Left lung (tissue), 10 donors: ENCODE results near the gene MAN1A1. TPM values are rescaled to one million over a fixed set of nuclear protein-coding genes. Genes with fewer than 3 reads are reported as not detected.
A peak's percentile ranks its signal among the peaks of the same experiment; 100 is the strongest.

Source experiments
- ATAC-seq: fragments of 200-7000 bp; cut with Tn5 transposase; one replicate; pipeline ENCODE4 v1.9.1; 2020; ENCODE audit warnings: moderate library complexity
- DNase-seq, 4 donors: peaks; one replicate each; pipeline ENCODE4 v3.0.0-alpha.2; 2013 to 2020
- H3K27ac ChIP-seq, 2 donors: fragments of 200-600 bp; sonication (generic) in 1 of 2; one replicate each; pipeline versions ENCODE4 v1.5.0 to v1.8.0; 2020 to 2021
- H3K27me3 ChIP-seq, 2 donors: fragments of 200-600 bp; sonication (generic) in 1 of 2; one replicate each; pipeline versions ENCODE4 v1.5.0 to v1.8.0; 2020 to 2021
- H3K36me3 ChIP-seq, 2 donors: fragments of 200-600 bp; sonication (generic) in 1 of 2; one replicate each; pipeline versions ENCODE4 v1.5.0 to v1.8.0; 2020 to 2021
- H3K4me1 ChIP-seq, 2 donors: fragments of 200-600 bp; one replicate each; pipeline ENCODE4 v1.8.0; 2021
- H3K4me3 ChIP-seq, 2 donors: fragments of 200-600 bp; sonication (generic) in 1 of 2; one replicate each; pipeline versions ENCODE4 v1.5.0 to v1.8.0; 2020 to 2021; ENCODE audit warnings: mild to moderate bottlenecking in 1 of 2
- H3K9me3 ChIP-seq, 2 donors: fragments of 200-600 bp; sonication (generic) in 1 of 2; one replicate each; pipeline versions ENCODE4 v1.5.0 to v1.8.0; 2020 to 2021
- intact Hi-C, 2 donors: fragments of 100-400 bp; cut with DNase I; formaldehyde crosslinking; loops; one replicate each; pipeline versions ENCODE4 v1.11.2 to v1.14.2; 2022
- polyA plus RNA-seq, 6 donors: library from polyadenylated mRNA; unstranded; fragments of 120-200 nt; gene quantifications; one replicate each; pipeline ENCODE4 v1.2.1, GENCODE V29; 2013; ENCODE audit not compliant: insufficient read length in 6 of 6
- total RNA-seq, 2 donors: library from RNA; stranded (reverse); fragmentation: NEBNext Ultra II Directional; extraction: Animal tissue kit (Norgen Biotek cat#: 25700); gene quantifications; one replicate each; pipeline ENCODE4 v1.2.1, GENCODE V29; 2021
- TF ChIP-seq, protein P1 (sequence below), 2 donors: fragments of 200-600 bp; sonication (generic) in 1 of 2; IDR thresholded peaks; one replicate each; pipeline versions ENCODE4 v1.5.0 to v1.8.0; 2021; ENCODE audit warnings: antibody characterized with exemption in 2 of 2
- donor health status: DM: no; HTN: yes; CAD: no.
- donor health status: DM: no; HTN: no; CAD: no.

The MAN1A1 gene
- total and polyA plus RNA-seq, 8 donors, result 49.6 to 76.6 (median 58.1) TPM

DNA sequence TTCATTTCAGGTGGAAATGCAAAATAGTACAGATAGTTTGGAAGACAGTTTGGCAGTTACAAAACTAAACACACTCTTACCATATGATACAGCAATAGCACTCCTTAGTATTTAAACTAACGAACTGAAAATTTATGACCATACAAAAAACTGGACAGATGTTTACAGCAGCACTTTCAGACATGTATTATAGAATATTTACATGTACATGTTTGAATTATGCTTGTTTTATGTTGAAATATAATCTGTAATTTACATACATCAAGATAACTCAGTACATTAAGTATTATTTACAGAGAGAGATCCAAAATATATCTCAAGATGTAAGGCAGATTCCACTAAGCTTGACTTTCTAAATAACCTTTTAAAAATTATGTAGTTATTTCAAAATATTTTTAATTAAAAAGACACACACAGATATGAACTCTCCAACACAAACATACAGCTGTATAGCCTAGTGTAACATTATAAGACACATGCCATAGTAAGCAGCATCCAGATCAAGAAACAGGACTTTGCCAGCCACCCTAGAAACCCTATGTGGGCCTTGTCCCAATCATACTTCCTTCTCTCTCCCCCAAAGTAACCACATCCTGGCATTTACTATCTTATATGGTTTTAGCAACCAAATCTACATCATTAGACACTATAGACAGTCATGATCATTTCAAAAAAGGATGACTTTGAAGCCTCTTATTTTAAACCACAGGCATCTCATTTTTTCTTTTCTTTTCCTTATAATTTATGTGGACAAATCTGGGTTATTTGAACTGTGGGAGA is 82.2 kb downstream of the MAN1A1 start:
- peak in 1 of 4 donors; percentile 26 for DNase-seq

DNA sequence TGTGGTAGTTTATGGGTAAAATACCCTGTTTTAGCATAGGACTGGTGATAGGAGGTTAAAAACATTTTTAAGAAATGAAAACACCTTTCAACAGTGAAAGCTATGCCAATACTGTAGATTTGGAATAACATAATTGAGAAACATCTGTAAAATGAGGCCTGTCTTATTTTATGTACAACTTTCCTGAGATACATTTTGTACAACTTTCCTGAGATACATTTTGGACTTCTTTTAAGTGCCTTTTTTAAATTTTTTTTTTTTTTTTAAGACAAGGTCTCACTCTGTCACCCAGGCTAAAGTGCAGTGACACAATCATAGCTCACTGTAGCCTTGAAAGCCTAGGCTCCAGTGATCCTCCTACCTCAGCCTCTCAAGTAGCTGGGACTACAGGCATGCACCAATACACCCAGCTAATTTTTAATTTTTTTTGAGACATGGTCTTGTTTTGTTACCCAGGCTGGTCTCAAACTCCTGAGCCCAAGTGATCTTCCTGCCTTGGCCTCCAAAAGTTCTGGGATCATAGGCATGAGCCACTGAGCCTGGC is 84.6 kb downstream of the MAN1A1 start:
- Histone ChIP-seq H3K9me3 (peaks cover 0 to 2% of the 10 kb centered on the region in 2 donors), H3K4me1 (peaks cover 0 to 13% of the 10 kb centered on the region in 2 donors), H3K36me3 (peaks cover 0 to 7% of the 10 kb centered on the region in 2 donors), H3K4me3 (no peak overlapping the region), H3K27me3 (no peaks in the 10 kb centered on the region), H3K27ac (no peak overlapping the region)
- ATAC-seq (no peak), DNase-seq (no peak)
- intact Hi-C loops, result no loop called here
- TF ChIP-seq, protein P1, sequence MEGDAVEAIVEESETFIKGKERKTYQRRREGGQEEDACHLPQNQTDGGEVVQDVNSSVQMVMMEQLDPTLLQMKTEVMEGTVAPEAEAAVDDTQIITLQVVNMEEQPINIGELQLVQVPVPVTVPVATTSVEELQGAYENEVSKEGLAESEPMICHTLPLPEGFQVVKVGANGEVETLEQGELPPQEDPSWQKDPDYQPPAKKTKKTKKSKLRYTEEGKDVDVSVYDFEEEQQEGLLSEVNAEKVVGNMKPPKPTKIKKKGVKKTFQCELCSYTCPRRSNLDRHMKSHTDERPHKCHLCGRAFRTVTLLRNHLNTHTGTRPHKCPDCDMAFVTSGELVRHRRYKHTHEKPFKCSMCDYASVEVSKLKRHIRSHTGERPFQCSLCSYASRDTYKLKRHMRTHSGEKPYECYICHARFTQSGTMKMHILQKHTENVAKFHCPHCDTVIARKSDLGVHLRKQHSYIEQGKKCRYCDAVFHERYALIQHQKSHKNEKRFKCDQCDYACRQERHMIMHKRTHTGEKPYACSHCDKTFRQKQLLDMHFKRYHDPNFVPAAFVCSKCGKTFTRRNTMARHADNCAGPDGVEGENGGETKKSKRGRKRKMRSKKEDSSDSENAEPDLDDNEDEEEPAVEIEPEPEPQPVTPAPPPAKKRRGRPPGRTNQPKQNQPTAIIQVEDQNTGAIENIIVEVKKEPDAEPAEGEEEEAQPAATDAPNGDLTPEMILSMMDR (IDR thresholded peaks at IDR 0.05), result no peak

More for the DNA sequence above, 82.2 kb downstream of the MAN1A1 start:
- no peak for ATAC-seq
- Histone ChIP-seq H3K36me3 (peaks cover 0 to 7% of the 10 kb centered on the region in 2 donors), H3K27ac (no peak overlapping the region), H3K4me1 (no peaks in the 10 kb centered on the region), H3K4me3 (no peak overlapping the region), H3K9me3 (peaks cover 0 to 15% of the 10 kb centered on the region in 2 donors), H3K27me3 (no peaks in the 10 kb centered on the region)
- intact Hi-C loops, result no loop called here
- TF ChIP-seq, protein P1 (IDR thresholded peaks at IDR 0.05), result no peak

GRCh38 chr6:119262612-119263011 is 86.9 kb downstream of the MAN1A1 start:
- intact Hi-C loops, result no loop called here
- peaks cover 0 to 2% of the 10 kb centered on the region in 2 donors for H3K9me3 ChIP-seq
- no peak for ATAC-seq

DNA sequence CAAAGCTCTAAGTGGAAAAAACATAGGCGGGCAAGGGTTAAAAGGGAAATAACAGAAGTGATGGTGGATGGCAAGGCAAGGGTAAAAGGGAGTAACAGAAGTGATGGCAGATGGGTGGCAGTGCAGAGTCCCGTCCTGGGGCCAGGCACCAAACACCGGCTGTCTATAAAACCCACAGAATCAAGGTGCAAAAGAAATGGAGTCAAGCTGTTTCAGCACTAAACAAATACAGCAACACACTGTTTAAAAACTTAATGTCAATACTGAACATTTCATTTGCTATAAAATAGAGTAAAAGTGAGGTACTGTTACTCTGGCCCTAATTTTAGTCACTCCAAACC is 87.6 kb downstream of the MAN1A1 start:
- Histone ChIP-seq H3K9me3 (peaks cover 0 to 2% of the 10 kb centered on the region in 2 donors), H3K27me3 (no peaks in the 10 kb centered on the region), H3K36me3 (no peaks in the 10 kb centered on the region), H3K27ac (peak overlapping the region; percentile 13 to 59), H3K4me3 (no peak overlapping the region), H3K4me1 (peaks cover 0 to 23% of the 10 kb centered on the region in 2 donors)
- ATAC-seq, result peak; percentile 20
- TF ChIP-seq, protein P1 (IDR thresholded peaks at IDR 0.05), result no peak
- intact Hi-C loops, result no loop called here
- no peak for DNase-seq

More at GRCh38 chr6:119262612-119263011, 86.9 kb downstream of the MAN1A1 start:
- no peaks in the 10 kb centered on the region for H3K36me3 ChIP-seq
- H3K4me1 ChIP-seq, result peaks cover 0 to 23% of the 10 kb centered on the region in 2 donors
- no peak overlapping the region for H3K4me3 ChIP-seq
- no peaks in the 10 kb centered on the region for H3K27me3 ChIP-seq
- no peak for DNase-seq
- no peak overlapping the region for H3K27ac ChIP-seq
- TF ChIP-seq, protein P1 (IDR thresholded peaks at IDR 0.05), result no peak

- ATAC-seq, result peak; percentile 71
These were observed 90.5 kb downstream of the MAN1A1 start for GRCh38 chr6:119259027-119259426.

More at GRCh38 chr6:119259027-119259426, 90.5 kb downstream of the MAN1A1 start:
- no peaks in the 10 kb centered on the region for H3K27me3 ChIP-seq
- DNase-seq, result no peak
- H3K4me1 ChIP-seq, result peaks cover 0 to 23% of the 10 kb centered on the region in 2 donors
- no peak overlapping the region for H3K4me3 ChIP-seq
- TF ChIP-seq, protein P1 (IDR thresholded peaks at IDR 0.05), result no peak
- intact Hi-C loops, result no loop called here
- no peaks in the 10 kb centered on the region for H3K36me3 ChIP-seq
- H3K27ac ChIP-seq, result no peak overlapping the region
- H3K9me3 ChIP-seq, result peaks cover 0 to 2% of the 10 kb centered on the region in 2 donors
